ENCODE results near the gene C10orf90.
A peak's percentile ranks its signal among the peaks of the same experiment; 100 is the strongest.

GRCh38 chr10:126392068-126392467 is 278.4 kb downstream of the C10orf90 start:
- TF ChIP-seq SCRT2 (tag by site-specific recombination; IDR thresholded peaks at IDR 0.05) (peak; percentile 72), CTCF (tag by site-specific recombination; IDR thresholded peaks at IDR 0.05) (no peak), PATZ1 (tag by site-specific recombination; IDR thresholded peaks at IDR 0.05) (no peak), PBX3 (CRISPR knock-in tag; IDR thresholded peaks at IDR 0.05) (no peak), ZNF274 (IDR thresholded peaks at IDR 0.05; ENCODE audit: low read length) (no peak), ZNF274 (tag by site-specific recombination; IDR thresholded peaks at IDR 0.05; ENCODE audit: borderline replicate concordance) (no peak), ZNF692 (tag by site-specific recombination; IDR thresholded peaks at IDR 0.05) (no peak)

Data from HEK293 (cell line).